HG02938 (cell line): ENCODE results near the gene CRELD2.
"Not testable (repeated sequence)": the region's sequence is repeated elsewhere in the genome, so short reads cannot be mapped to it uniquely, and the experiment has no call there.

Experiments used
- ATAC-seq: cut with Tn5 transposase; IDR thresholded peaks from one replicate; pipeline ENCODE4 v1.9.1; 2021; ENCODE audit warnings: mild to moderate bottlenecking, moderate library complexity; ENCODE audit not compliant: unreplicated experiment

CRELD2 gene

GRCh38 chr22:49943405-49943765 lies 25.0 kb downstream of the CRELD2 start:
- no peak for ATAC-seq

- ATAC-seq, result no peak
Observed at GRCh38 chr22:49943771-49944398, 25.5 kb downstream of the CRELD2 start.

DNA sequence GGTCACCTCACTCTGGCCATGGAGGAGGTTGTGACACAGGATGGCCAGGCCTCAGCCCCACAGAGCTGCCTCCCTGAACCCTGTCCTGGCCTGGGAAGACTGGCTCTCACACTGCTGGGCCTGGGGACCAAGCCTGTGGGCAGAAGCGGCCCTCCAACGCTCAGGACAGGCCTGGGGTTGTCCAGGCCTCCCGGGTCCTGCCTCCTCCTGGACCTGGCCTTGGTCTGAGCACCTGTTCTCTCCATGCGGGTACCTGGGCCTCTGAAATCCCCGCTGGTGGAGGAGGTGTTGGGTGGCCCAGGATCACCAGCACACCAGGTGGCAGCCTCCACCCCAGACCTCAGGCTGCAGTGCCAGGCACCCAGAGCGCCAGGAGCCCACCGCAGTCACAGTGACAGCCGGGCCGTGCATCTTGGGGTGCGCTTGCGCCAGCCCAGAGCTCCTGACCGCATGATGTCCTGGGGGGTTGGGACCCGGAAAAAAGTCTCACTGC lies 26.0 kb downstream of the CRELD2 start:
- no peak for ATAC-seq

DNA sequence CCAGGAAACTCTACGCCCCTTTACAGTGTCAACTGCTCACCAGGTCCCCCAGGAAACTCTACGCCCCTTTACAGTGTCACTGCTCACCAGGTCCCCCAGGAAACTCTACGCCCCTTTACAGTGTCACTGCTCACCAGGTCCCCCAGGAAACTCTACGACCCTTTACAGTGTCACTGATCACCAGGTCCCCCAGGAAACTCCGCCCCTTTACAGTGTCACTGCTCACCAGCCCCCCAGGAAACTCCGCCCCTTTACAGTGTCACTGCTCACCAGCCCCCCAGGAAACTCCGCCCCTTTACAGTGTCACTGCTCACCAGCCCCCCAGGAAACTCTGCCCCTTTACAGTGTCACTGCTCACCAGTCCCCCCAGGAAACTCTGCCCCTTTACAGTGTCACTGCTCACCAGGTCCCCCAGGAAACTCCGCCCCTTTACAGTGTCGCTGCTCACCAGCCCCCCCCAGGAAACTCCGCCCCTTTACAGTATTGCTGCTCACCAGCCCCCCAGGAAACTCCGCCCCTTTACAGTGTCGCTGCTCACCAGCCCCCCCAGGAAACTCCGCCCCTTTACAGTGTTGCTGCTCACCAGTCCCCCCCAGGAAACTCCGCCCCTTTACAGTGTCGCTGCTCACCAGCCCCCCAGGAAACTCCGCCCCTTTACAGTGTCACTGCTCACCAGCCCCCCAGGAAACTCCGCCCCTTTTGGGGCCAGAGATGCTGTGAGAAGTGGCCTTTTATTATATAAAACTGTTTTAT lies 26.8 kb downstream of the CRELD2 start:
- not testable (repeated sequence) for ATAC-seq

- ATAC-seq, result no peak
Observed at GRCh38 chr22:49946612-49947295, 28.3 kb downstream of the CRELD2 start.

DNA sequence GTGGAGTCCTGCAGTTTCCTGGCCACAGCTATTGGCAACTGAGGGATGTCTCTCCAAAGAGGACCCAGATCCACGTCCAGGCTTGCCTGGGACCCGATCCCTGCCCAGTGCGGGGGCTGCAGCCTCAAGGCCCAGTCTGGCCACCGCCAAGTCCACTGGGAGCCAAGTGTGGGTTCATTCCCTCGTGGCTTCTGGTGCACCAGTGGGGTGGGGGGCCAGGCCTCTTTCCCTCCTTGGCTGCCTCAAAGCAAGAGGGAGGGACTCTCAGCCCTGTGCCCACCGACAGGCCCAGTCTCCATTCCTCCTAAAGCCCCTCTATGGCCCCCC lies 28.8 kb downstream of the CRELD2 start:
- no peak for ATAC-seq

DNA sequence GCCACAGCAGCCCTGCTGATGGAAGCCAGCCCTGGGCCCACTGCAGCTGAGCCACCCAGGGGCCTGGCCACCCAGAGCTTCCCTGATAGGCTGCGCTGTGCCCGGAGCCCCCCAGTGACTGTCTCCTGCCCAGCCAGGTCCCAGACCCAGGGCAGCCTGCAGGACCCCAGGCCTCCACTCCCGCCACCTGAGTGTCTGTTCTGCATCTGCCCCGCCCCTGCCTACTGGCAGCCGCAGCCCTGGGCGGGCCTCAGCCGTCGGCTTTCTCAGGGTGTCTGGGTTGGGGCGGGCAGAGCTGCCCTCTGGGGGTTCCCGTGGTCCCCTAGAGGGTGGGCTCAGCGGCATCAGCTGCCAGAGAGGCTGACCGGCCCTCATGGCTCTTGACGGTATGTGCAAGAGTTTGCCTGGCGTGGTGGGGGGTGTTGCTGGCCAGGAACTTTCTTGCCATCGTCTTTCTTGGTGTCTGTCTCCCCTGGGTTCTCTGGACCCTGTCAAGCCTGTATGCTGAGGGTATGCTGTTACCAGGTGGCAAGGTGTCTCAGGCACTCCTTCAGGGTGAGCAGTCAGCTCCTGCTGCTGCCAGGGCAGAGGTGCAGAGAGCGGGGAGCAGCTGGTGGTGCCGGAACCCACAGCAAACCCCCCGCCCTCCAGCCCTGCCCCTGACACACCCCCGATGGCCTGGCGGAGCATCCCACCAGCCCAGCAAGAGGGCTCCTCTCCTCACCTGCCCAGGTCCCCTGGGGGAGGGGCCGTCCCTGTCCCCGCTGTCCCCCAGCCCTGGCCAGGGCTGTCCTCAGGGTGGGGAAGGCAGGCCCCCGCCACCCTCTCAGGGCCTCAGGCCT lies 29.9 kb downstream of the CRELD2 start:
- no peak for ATAC-seq

GRCh38 chr22:49948958-49949913 lies 30.8 kb downstream of the CRELD2 start:
- ATAC-seq, result no peak

- ATAC-seq, result no peak
Observed at GRCh38 chr22:49949914-49950292, 31.5 kb downstream of the CRELD2 start.

DNA sequence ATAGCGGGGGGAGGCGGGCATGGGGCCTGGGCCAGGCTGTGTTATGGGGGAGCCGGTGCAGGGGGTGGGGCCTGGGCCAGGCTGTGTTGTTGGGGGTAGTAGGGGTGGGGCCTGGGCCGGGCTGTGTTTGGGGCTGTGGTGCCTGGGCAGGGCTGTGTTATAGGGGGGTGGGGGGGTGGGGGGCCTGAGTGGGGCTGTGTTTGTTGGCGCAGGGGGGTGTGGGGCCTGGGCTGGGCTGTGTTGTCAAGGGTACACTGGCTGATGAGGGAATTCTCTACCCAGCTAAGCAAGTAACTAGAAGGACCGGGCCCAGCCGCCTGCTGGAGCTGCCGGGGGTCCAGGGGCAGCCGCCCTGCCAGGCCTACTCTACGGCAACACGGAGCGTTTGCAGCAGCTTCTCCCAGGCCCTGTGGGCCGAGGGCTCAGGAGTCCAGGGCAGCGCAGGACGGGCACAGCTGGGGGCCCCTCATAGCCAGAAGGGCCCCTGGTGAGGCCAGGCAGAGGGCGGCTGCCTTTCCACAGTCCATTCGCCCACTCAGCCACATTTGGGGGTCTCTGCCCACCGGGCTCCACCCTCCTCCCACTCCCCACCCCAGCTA lies 32.1 kb downstream of the CRELD2 start:
- no peak for ATAC-seq

- ATAC-seq, result no peak
Observed at GRCh38 chr22:49951000-49951677, 32.7 kb downstream of the CRELD2 start.

DNA sequence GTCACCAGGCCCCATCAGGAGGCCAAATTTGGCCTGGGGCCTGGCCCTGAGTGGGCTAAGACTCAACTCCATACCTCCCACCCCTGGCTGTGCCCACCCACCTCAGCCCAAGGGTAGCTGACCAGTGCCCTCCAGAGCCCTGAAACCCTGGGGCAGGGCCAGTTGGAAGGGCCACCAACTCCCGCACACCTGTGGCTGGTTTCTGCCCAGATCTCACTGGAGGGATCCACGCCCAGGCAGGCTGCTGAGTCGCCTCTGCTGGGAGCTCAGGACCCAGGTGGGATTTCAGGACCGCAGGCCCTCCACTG lies 33.2 kb downstream of the CRELD2 start:
- ATAC-seq, result no peak

DNA sequence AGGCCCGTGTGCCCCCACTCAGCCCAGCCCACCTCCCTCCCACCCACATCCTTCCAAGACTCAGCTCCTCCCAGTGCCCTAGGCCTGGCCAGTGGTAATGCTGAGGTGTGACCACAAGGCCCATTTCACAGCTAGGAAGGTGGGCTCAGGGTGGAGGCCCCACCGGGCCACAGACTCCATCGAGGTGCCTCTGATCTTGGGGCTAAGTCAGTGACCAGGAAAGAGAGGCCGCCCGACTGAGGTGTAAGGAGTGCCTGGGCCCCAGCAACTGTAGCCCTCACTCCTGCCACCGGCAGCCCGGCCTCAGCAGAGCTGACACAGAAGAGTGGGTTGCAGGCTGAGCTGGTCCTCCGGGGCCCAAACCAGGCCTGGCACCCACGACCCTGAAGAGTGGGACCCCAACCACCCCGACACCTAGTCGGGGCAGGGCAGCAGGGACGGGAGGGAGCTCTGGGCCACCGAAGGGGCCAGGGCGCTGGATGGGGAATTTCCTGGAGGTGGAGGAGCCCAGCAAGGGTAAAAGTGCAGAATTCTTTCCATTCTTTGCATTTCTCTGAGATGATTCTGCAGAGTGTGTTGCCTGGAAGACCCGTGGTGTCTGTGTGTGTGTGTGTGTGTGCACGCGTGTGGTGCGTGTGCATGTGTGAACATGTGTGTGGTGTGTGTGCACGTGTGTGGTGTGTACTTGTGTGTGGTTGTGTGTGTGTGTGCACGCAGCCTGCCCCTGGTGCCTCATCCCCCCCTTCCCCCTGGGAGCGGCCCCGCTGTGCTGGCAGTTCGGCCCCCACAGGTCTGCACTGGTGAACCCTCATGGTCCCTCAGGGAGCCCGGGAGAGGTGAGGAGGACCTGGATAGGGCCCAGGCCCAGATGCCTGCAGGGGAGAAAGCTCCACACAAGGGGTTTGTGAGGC lies 33.8 kb downstream of the CRELD2 start:
- ATAC-seq, result no peak

DNA sequence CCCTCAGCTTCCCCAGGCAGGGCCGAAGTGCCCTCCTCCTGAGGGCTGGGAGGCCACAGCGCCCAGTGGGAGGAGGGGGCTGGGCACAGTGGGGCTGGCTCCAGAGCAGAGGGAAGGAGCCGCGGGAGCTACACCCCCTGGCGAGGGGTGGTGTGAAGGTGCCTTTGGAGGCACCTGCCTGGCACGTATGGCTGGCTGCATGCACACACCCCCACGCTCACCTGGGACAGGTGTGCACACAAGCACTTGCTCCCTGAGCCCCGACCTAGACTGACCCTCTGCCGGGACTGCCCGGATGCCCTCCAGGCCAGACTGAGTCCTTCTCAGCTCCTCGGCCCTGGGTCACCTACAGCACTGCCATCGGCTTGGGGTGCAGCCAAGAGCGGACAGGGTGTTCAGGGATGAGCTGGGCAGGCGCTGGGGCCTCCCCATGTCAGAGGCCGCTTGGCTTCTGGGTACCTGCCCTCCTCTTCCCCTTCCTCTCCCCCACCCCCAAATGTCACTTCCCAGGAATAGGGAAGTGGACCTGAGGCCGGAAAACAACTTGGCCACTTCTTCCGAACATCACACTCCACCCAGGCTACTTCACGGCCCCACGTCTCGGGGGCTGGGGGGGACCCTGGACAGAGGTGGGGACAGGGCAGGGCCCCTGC lies 34.7 kb downstream of the CRELD2 start:
- ATAC-seq, result no peak

GRCh38 chr22:49953680-49954344 lies 35.4 kb downstream of the CRELD2 start:
- no peak for ATAC-seq

GRCh38 chr22:49954354-49954753 lies 35.9 kb downstream of the CRELD2 start:
- no peak for ATAC-seq

GRCh38 chr22:49954991-49955580 lies 36.7 kb downstream of the CRELD2 start:
- ATAC-seq, result no peak
